A549 (cell line): ENCODE results near the gene IGF1R.

Experiments
- CEBPB ChIP-seq, 2 experiments: fragments of >200 bp in 1 of 2; sonication (Bioruptor Twin) in 1 of 2; formaldehyde crosslinking in 1 of 2; IDR thresholded peaks; 2 replicates each; pipeline ENCODE4 v1.6.1; 2012 to 2016
- CTCF ChIP-seq: fragments of >200 bp; sonication (Bioruptor Twin); formaldehyde crosslinking; IDR thresholded peaks from 3 replicates; pipeline ENCODE4 v1.5.1; 2016
- FOSB ChIP-seq: fragments of 250-450 bp; sonication (Bioruptor Pico); IDR thresholded peaks from 2 replicates; pipeline ENCODE4 v1.5.0; 2020; ENCODE audit warnings: mild to moderate bottlenecking, moderate library complexity
- RAD21 ChIP-seq, 2 experiments: fragments of >200 bp in 1 of 2; sonication (Bioruptor Twin) in 1 of 2; formaldehyde crosslinking in 1 of 2; IDR thresholded peaks in 1 of 2; conservative IDR thresholded peaks in 1 of 2; 2 replicates in 1 of 2; 3 replicates in 1 of 2; pipeline ENCODE4 v1.6.1; 2012 to 2018; ENCODE audit warnings: inconsistent platforms in 1 of 2
- RFX5 ChIP-seq: fragments of 450-650 bp; IDR thresholded peaks from 2 replicates; pipeline ENCODE4 v1.7.1; 2014; ENCODE audit warnings: antibody characterized with exemption, mild to moderate bottlenecking, moderate library complexity
- SMC3 ChIP-seq: fragments of >200 bp; sonication (Bioruptor Twin); formaldehyde crosslinking; IDR thresholded peaks from 3 replicates; pipeline ENCODE4 v1.6.1; 2018; ENCODE audit warnings: inconsistent platforms
- SREBF2 ChIP-seq: fragments of 450-650 bp; IDR thresholded peaks from 2 replicates; pipeline ENCODE4 v1.6.1; 2014; ENCODE audit warnings: mild to moderate bottlenecking, moderate library complexity

GRCh38 chr15:98684995-98685525, 36.7 kb downstream of the IGF1R start:
- TF ChIP-seq CTCF (no peak), SREBF2 (no peak), RFX5 (no peak), FOSB (CRISPR knock-in tag) (no peak), RAD21 (conservative IDR thresholded peaks at IDR 0.05 in 1 of 2, IDR thresholded peaks at IDR 0.05 in 1 of 2) (no peak), SMC3 (no peak), CEBPB (IDR thresholded peaks at IDR 0.05) (no peak)
